ENCODE measurements around the gene S1PR4.

GRCh38 chr19:3196933-3197205 is 18.3 kb downstream of the S1PR4 start:
- TF ChIP-seq TCF12 (IDR thresholded peaks at IDR 0.05), result no peak
- TF ChIP-seq CTCF (IDR thresholded peaks at IDR 0.05), result no peak
- TF ChIP-seq, protein P1, sequence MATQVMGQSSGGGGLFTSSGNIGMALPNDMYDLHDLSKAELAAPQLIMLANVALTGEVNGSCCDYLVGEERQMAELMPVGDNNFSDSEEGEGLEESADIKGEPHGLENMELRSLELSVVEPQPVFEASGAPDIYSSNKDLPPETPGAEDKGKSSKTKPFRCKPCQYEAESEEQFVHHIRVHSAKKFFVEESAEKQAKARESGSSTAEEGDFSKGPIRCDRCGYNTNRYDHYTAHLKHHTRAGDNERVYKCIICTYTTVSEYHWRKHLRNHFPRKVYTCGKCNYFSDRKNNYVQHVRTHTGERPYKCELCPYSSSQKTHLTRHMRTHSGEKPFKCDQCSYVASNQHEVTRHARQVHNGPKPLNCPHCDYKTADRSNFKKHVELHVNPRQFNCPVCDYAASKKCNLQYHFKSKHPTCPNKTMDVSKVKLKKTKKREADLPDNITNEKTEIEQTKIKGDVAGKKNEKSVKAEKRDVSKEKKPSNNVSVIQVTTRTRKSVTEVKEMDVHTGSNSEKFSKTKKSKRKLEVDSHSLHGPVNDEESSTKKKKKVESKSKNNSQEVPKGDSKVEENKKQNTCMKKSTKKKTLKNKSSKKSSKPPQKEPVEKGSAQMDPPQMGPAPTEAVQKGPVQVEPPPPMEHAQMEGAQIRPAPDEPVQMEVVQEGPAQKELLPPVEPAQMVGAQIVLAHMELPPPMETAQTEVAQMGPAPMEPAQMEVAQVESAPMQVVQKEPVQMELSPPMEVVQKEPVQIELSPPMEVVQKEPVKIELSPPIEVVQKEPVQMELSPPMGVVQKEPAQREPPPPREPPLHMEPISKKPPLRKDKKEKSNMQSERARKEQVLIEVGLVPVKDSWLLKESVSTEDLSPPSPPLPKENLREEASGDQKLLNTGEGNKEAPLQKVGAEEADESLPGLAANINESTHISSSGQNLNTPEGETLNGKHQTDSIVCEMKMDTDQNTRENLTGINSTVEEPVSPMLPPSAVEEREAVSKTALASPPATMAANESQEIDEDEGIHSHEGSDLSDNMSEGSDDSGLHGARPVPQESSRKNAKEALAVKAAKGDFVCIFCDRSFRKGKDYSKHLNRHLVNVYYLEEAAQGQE (IDR thresholded peaks at IDR 0.05; ENCODE audit: low read depth, low read length), result no peak
- TF ChIP-seq RCOR1 (IDR thresholded peaks at IDR 0.05; ENCODE audit: low read length), result no peak
- no peak for TF ChIP-seq GATA2 (CRISPR knock-in tag; IDR thresholded peaks at IDR 0.05)
- TF ChIP-seq USF2 (IDR thresholded peaks at IDR 0.05; ENCODE audit: borderline replicate concordance, low read depth, low read length), result no peak
- no peak for TF ChIP-seq EZH2phosphoT487 (IDR thresholded peaks at IDR 0.05; ENCODE audit: borderline replicate concordance, low read depth)
- TF ChIP-seq SMC3 (IDR thresholded peaks at IDR 0.05; ENCODE audit: low read depth, low read length), result no peak
- TF ChIP-seq EP300 (IDR thresholded peaks at IDR 0.05; ENCODE audit: borderline replicate concordance in 1 of 2, low read depth in 1 of 2, low read length in 1 of 2), result no peak
- TF ChIP-seq, protein P2, sequence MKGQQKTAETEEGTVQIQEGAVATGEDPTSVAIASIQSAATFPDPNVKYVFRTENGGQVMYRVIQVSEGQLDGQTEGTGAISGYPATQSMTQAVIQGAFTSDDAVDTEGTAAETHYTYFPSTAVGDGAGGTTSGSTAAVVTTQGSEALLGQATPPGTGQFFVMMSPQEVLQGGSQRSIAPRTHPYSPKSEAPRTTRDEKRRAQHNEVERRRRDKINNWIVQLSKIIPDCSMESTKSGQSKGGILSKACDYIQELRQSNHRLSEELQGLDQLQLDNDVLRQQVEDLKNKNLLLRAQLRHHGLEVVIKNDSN (IDR thresholded peaks at IDR 0.05; ENCODE audit: borderline replicate concordance, low read depth), result no peak
- TF ChIP-seq NRF1 (IDR thresholded peaks at IDR 0.05; ENCODE audit: low read depth, low read length), result no peak
